Hematopoietic multipotent progenitor cell treated with erythropoietin and hydrocortisone succinate and interleukin-3 and kit ligand, for 8 days (in vitro differentiated cells): ENCODE data around the gene ACSF3.
"Not testable (repeated sequence)": the region's sequence is repeated elsewhere in the genome, so short reads cannot be mapped to it uniquely, and the experiment has no call there.

ENCODE experiments used
- DNase-seq: peaks from one replicate; pipeline ENCODE4 v3.0.0-alpha.2; 2015

ACSF3 gene

DNA sequence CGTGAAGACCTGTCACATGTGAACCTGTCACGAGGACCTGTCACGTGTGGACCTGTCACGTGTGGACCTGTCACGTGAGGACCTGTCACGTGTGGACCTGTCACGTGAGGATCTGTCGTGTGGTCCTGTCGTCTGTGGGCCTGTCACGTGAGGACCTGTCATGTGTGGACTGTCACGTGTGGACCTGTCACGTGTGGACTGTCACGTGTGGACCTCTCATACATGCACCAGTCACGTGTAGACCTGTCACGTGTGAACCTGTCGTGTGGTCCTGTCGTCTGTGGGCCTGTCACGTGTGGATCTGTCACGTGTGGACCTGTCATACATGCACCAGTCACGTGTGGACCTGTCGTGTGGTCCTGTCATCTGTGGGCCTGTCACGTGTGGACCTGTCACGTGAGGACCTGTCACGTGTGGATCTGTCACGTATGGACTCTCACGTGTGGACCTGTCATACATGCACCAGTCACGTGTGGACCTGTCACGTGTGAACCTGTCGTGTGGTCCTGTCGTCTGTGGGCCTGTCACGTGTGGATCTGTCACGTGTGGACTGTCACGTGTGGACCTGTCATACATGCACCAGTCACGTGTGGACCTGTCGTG lies 19.5 kb upstream of the ACSF3 start:
- not testable (repeated sequence) for DNase-seq

DNA sequence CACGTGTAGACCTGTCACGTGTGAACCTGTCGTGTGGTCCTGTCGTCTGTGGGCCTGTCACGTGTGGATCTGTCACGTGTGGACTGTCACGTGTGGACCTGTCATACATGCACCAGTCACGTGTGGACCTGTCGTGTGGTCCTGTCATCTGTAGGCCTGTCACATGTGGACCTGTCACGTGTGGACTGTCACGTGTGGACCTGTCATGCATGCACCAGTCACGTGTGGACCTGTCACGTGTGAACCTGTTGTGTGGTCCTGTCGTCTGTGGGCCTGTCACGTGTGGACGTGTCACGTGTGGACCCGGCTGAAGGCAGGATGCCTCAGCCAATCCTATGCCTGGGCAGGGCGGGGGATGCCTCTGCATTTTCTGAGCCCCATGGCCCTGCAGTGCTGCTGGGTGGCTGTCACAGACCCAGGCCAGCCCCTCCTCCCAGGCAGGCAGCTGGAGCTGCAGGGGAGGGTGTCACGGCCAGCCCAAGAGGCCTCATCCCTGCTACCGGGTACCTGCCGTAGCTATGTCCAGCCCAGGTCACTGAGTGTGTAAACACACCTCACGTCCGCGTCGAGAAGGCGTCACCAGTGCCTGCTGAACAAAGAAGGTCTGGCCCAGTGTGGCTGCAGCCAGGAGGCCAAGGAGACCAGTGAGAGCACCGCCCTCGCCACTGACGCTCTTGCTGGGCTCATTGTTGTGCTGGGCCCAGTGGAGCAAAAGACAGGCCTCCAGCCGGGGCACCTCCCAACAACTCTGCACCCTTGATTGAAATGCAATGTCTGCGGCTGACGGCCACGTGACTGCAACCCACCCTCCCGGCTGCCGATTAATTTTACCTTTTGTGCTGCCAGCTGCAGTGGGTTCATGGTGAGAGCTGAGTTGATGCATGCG lies 18.6 kb upstream of the ACSF3 start:
- DNase-seq: no peak

DNA sequence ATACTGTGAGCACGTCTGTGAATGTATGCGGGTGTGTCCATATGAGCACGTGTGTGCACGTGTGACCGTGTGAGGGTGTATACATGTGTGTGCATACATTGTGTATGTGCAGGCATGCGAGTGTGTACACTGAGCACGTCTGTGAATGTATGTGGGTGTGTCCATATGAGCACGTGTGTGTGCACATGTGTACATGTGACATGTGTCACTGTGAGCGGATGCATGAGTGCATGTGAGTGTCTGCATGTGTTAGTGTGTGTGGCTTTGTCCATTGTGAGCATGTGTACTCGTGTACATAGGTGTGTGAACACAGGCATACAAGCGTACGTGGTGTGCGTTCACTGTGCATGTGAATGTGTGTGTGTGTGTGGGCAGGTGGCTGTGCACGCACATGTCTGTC lies 17.5 kb upstream of the ACSF3 start:
- DNase-seq: no peak

DNA sequence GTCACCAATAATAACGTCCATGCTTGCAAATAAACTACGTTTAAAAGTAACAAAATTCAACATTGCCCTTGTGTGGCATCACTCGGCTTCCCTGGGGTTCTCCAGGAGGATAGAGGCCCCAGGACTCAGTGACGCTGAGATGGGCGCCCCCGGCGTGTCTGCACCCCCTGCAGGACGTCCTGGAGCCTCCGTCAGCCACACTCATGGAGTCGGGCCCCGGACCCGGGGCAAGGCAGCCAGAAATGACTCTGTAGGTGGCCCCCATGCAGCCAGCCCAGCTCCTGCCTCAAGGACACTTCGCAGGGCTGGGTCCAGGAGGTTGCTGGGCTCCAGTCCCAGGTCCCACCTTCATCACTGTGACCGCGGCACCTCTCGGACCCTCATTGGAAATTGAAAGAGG lies 16.6 kb upstream of the ACSF3 start:
- no peak for DNase-seq

DNA sequence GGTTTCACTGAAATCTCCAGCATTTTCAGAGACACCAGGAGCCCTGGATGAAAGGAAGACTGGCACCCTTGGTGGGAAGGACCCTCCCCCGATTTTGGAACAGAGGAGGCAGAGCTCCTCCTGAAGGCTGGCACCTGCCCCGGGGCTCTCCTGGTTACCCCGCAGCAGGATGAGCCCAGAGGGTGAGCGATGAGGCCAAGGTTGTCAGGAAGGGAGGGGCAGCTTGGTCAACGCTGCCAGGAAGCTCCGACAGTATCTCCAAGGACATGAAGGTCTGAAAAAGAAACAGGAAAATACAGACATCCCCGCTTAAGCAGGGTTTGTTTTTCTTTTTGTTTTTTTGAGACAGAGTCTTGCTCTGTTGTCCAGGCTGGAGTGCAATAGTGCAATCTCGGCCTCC lies 15.5 kb upstream of the ACSF3 start:
- DNase-seq: no peak

DNA sequence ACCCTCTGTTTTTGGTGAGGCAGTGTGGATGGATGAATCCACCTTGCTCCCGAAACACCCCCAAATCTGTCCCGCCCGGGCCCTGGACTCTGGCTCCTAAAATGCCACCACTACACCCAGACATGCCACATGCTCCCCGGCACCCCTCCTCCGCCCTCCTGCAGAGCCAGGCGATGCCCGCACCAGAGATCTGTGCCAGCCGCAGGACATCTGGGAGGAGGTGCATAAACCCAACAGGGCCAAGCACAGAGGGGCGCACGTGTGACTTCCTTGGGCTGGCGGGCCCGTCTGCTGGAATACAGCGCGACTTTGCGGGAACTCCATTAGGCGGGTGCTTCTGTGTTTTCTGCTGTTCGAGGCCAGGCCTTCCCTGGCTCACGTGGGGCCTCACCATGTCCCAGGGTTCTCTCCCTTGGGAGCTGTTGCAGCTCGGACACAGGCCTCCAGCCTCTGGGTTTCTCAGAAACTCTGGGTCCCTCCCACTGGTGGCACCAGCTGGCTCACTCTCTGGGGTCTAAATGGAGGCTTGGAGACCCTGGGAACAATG lies 14.1 kb upstream of the ACSF3 start:
- no peak for DNase-seq

DNA sequence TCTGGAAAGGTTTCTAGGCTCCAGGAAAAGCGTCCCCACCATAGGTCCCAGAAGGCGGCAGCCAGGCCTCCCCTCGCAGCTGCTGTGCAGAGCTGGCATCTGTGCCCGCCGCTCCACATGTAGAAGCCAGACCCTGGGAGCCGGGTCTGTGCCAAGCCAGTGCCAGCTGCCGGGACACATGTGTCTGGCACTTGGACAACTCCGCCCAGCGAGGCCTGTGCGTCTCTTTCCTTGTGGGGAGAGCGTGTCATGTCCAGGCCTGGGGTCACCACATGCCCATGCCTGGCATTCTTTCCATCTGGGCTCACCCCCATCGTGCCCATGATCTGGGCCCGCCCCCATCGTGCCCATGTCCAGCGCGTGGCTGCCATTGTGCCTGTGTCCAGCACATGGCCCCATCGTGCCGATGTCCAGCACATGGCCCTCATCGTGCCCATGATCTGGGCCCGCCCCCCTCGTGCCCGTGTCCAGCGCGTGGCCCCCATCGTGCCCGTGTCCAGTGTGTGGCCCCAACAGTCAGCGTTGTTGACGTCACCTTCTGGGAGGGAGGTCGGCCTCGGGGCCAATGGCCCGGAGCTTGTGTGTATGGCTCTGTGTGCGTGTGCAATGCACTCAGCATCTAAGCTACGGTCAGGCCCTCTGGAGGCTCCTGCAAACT lies 13.3 kb upstream of the ACSF3 start:
- no peak for DNase-seq

DNA sequence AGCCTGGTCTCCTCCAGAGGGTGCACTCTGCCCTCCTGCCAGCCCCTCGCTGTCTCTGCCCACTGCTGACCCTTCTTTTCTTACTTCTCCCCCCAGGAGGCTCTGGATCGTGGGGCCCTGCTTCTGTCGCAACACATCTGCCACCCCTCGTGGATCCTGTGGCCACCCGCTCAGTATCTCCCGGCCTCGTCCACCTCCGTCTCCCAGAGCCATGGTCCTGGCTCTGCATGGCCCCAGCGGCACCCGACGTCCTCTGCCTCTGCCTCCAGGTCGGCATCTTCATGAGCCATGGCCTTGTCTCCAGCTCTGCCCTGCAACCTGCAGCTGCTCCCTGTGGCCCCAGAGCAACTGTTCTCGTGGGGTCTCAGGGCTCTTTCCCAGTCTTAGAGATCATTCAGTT lies 12.1 kb upstream of the ACSF3 start:
- no peak for DNase-seq

DNA sequence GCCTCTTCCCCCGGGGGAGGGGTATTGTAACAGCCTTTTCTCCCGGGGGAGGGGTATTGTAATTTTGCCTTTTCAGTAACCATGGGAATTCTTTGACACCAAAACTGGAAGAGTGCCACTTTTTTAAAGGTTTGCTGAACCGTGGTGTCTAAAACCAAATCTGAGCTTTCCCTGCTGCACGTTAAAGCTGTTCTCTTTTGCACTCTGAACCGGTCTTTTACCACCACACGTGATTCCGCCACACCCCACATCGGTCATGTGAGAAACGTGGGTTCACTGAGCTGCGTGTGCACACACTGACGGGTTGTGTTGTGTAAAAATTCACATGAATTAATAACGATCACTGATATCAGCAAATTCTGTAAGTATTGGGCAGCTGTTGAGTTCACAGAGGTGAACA lies 9.2 kb upstream of the ACSF3 start:
- DNase-seq: no peak

DNA sequence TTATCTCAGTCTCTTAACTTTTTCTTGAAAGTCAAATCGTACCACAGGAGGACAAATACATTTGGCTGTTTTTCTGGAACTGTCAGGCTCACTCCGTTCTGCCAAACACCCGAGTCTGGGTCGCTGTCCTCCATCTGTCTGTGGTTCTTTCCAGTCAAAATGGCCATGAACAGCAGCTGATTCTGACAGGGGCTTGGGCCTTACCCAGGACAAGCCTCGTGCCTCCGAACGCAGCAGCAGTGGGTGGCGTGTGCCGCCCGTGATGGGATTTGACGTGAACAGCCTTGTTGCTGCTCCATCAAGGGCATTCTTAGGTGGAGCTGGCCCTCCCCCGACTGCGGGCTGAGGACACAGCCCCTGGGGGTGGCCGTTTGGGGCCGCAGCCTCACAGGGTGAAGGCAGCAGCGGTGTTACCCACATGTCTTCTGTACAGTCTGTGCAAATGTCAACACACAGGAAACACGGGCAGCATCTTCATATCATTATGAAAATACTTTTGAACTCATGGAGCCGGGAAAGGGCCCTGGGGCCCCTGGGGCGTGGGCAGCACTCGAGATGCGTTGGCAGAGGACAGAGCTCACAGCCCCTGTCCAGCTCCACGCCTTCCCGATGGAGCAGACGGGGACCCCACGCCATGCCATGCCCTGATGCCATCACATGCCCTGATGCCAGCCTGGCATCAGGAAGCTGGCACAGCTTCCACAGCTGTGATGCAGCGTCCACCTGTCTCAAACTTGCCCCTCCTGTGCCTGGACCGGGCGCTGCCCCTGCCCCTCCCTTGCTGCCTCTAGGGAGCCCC lies 8.6 kb upstream of the ACSF3 start:
- no peak for DNase-seq

DNA sequence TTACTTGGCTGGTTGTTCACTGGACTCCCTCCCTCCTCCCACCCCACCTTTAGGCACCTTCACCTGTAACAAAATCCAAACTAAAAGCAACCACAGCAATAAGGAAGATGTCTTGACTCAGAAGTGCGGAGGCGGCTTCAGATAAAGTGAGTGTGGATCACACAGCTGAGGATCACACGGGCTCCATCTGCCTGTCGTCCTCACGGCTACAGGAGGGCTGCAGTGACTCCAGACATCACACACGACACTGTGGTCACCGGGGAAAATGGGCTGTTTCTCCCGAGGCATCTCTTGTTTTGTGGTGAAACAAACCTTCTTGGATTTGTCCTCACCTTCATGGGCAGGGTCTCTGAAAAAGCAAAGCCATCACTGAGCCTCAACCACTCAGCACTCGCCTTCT lies 7.9 kb upstream of the ACSF3 start:
- DNase-seq: no peak

DNA sequence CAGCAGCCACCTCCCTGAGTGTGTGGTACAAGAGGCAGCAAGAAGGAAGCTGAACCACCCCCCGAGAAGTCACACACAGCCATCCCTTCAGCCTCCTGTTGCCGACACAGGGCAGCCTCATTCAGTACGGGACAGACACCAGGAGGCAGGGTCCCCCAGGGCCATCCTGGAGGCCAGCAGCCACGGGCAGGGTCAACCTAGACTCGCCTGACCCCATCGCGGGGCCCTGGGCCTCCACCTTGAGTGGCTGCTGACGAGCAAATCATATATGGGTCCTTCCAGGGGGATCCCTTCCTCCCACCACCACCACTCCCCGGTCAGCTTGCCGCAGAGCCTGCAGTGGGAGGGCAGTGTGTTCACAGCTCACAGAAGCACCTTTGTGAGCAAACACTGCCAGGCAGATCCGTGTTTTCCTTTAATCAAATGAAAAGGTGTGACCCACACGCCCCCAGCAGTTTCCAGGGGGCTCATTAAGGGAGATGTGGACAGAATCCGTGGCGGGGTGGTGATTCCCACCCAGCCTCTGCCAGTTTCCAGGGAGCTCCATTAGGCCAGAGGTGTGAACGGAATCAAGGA lies 5.6 kb upstream of the ACSF3 start:
- no peak for DNase-seq

DNA sequence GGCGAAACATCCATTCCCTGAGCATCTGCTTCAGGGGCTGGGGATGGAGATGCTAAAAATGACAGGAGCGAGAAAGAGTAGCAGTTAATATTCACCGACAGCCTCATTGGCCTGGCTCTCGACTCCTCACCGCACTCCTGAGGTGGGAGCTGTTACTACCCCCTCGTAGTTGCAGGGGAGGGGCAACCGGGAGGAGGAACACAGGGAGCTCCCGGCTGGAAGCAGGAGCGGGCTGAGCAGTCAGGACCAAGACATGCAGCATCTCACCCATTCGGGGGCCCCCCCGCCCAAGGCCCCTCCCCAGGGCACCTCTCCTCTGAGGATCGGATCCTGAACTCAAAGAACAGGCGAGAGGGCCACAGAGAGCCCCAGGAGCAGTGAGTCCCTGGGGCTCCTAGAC lies 4.5 kb upstream of the ACSF3 start:
- DNase-seq: no peak

DNA sequence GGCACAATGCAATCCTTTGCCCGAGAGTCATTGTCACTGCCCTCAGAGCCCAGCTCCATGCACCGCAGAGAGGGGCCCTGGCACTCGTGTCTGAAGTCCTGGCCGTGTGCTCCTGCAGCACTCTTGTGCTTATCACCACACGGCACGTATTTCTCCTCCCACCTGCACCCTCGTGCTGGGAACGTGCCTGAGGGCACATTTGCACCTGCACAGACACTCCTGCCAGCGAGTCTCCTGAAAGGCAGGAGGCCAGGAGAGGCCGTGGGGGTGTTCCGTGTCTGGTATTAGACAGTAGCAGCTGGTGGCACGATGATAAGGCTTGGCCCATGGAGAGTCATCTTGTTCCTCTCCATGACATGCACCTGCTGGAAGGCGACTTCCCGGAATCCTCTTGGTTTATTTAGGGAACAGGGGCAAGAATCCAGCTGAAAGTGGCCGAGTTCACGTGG lies 3.4 kb upstream of the ACSF3 start:
- DNase-seq: peak; percentile 71

DNA sequence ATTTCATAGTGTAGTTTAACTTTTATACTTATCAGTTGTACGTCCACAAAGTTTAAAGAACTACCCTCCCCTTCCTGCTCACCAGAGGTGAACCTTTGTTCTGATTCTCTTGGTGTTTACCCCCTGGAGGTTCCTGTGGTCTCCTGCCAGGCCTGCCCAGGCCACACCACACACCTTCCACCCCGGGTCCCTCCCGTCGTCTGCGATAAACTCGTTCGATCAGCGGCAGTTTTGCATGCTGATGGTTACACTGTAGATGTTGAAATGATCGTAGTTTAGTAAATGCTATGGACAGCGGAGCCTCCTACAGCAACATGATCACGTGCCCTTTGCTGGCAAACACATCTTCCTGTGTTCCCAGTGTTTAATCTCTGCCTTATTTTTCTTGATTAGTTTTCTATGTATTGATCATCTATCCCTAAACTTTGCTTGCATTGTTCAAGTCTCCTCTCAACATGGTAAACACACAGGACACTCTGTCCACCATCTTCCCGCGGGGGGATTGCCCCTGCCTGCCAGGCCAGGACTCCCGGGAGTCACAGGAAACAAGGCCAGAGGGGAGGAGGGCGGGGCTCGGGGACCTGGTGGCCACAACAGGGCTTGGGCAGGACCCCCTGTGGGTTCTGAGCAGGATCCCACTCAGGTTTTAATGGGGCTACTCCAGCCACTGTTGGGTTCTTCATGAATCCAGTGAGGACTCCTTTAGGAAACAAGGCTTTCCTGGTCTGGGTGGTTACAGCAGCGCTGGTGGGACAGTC lies 2.8 kb upstream of the ACSF3 start:
- no peak for DNase-seq

DNA sequence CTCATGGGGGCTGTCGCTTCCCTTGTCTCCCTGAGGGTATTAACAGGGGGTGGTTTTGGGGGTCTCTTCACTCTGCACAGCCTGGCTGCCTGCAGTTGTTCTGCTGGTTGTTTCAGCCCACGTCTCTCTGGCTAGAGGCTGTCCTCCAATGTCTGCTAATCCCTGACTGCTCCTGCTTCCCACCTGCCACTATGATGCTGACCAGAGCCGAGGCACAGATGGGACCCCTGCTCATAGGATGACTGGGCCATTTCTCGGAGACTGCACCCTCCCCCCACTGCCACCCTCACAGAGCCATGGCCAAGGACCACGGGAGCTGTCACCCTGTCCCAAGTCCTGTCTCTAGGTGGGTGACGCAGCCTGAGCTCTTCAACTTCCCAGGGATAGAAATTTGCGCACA lies 1.6 kb upstream of the ACSF3 start:
- no peak for DNase-seq

DNA sequence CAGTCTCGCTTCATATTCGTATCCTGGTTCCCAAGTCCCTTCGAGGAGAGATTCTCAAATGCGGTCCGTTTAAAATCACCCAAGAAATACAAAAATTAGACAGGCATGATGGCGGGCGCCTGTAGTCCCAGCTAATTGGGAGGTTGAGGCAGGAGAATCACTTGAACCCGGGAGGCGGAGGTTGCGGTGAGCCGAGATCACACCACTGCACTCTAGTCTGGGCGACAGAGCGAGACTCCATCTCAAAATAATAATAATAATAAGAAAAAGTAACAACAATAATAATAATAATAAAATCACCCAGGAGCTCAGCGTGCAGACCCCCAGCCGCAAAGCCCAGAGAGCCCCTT lies 425 bp upstream of the ACSF3 start:
- not testable (repeated sequence) for DNase-seq

DNA sequence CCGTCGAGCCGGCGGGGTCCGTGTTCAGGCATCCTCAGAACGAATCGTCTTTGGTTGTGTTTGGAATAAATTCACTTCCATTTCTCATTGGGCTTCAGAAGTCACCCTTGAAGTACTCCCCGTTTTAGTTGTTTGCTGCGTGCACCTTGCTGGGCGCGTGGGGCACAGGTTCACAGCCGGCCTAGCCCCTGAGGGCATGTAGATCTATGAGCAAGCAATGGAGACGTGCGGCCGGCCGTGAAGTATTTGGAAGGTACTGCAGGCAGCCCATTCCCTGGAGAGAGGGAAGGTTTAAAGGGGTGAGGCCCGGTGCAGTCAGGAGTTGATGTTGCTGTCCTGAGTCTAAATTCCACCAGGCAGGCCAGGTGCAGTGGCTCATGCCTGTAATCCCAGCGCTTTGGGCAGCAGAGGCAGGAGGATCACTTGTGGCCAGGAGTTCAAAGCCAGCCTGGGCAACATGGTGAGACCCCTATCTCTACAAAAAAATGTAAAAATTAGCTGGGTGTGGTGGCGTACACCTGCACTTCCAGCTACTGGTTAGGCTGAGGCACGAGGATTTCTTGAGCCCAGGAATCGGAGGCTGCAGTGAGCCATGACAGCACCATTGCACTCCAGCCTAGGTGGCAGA lies 714 bp downstream of the ACSF3 start:
- peak; percentile 29 for DNase-seq

DNA sequence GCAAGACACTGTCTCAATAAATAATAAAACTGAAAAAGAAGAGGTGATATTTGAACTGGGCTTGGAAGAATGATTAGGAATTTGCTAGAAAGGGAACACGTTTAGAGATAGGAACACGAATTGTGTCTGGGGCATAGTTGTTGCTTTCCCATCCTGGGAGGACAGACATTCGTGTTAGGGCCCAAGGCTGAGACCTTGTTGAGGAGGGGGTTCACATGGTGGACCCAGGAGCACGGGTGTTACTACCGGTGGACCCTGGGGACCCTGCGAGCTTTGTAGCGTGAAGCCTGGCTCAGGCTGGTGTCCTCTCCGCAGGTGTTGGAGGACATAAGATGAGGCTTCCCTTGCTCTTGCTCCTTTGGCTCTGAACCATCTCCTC lies 1.2 kb downstream of the ACSF3 start:
- DNase-seq: no peak

DNA sequence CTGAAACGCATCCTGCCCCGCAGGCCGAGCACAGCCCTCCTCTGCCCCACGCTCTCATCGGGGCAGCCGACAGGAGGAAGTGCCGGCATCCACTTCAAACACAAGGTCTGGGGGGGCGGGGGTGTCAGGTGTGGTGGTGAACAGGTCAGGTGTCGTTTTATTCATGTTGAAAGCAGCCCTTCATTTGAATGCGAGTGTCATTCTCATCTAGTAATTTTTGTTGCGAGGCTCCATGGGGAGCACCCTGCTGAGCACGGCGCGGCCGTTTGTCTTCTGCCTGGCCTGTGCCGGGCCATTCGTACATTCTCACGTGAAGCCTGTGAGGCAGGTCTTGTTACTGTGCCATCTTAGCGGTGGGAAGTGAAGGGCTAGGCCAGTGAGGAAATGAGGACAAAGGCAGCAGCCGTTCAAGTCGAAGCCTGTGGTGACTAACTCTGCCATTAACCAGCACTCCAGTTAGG lies 1.9 kb downstream of the ACSF3 start:
- no peak for DNase-seq

DNA sequence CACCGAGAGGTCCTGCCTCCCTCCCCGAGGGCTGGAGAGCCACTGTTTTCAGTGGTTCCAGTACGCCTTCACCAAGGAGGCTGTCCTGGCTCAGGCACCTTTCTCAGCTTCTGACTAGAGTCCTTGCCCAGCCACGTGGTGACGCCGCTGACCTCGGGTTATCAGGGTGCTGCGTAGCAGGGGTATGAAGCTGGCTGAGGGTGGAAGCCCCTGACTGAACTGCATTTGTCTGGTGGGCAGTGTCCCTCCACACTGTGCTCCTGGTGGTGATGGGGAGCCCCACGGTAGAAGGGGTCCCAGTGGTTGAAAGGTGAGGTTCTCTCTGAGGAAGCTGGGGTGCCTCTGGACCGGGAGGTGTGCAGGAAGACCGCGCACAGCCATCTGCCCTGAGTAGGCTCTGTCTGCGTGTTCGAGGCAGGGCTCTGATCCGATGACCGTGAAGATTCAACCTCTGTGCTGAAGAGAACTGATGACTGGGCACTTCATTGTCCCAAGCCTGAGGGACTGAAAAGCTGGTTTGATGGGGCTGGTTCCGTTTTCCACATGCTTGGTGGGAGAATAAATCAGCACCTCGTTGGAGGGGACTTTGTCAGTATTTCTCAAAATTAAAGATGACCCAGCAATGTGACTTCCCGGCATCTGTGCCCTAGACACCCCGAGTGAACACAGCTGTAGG lies 2.5 kb downstream of the ACSF3 start:
- no peak for DNase-seq
